Transverse colon (tissue), 4 donors: ENCODE data around the gene PALLD.

ENCODE experiments used
- CTCF ChIP-seq, 5 experiments: fragments of 200-600 bp in 3 of 5; fragments of 450-650 bp in 2 of 5; sonication (generic) in 3 of 5; IDR thresholded peaks; 1 replicate in 2 of 5; 2 replicates in 3 of 5; pipeline ENCODE4 v1.5.1; 2016 to 2017; ENCODE audit warnings: antibody characterized with exemption in 5 of 5, inconsistent platforms in 3 of 5, mild to moderate bottlenecking in 2 of 5, moderate library complexity in 1 of 5
- EP300 ChIP-seq: sonication (generic); formaldehyde crosslinking; IDR thresholded peaks from one replicate; pipeline ENCODE4 v1.6.1; 2017; ENCODE audit warnings: antibody characterized with exemption, low read depth
- POLR2A ChIP-seq: fragments of 450-650 bp; IDR thresholded peaks from one replicate; pipeline ENCODE4 v1.6.1; 2016; ENCODE audit warnings: antibody characterized with exemption, mild to moderate bottlenecking, moderate library complexity
- POLR2AphosphoS5 ChIP-seq, 3 donors: sonication (generic); formaldehyde crosslinking; IDR thresholded peaks; one replicate each; pipeline ENCODE4 v1.6.1; 2016; ENCODE audit warnings: antibody characterized with exemption in 3 of 3

GRCh38 chr4:168717847-168718246 lies 221.0 kb downstream of the PALLD start:
- no peak for TF ChIP-seq CTCF (IDR thresholded peaks at IDR 0.05)
- no peak for TF ChIP-seq POLR2AphosphoS5 (IDR thresholded peaks at IDR 0.05)
- no peak for TF ChIP-seq POLR2A
- TF ChIP-seq EP300: no peak
